Trophoblast cell (in vitro differentiated cells and primary cell): Measurements from ENCODE around the gene ZNF366.

Source experiments
- DNase-seq, 2 donors: peaks; one replicate each; pipeline ENCODE4 v3.0.0-alpha.2; 2016
- H2AFZ ChIP-seq: 2 replicates; pipeline ENCODE4 v1.6.1; 2013; ENCODE audit warnings: low read length, moderate library complexity, mild to moderate bottlenecking; ENCODE audit not compliant: insufficient read depth, poor library complexity
- H2AK5ac ChIP-seq: 2 replicates; pipeline ENCODE4 v1.6.1; 2013; ENCODE audit warnings: mild to moderate bottlenecking, low read length
- H2BK120ac ChIP-seq: 2 replicates; pipeline ENCODE4 v1.6.1; 2013; ENCODE audit warnings: low read length, mild to moderate bottlenecking, moderate library complexity; ENCODE audit not compliant: insufficient read depth, poor library complexity
- H2BK12ac ChIP-seq: 2 replicates; pipeline ENCODE4 v1.6.1; 2013; ENCODE audit warnings: mild to moderate bottlenecking, low read length, moderate library complexity
- H2BK5ac ChIP-seq: 2 replicates; pipeline ENCODE4 v1.6.1; 2013; ENCODE audit warnings: low read length, low read depth, moderate library complexity, mild to moderate bottlenecking; ENCODE audit not compliant: poor library complexity
- H3K14ac ChIP-seq: 2 replicates; pipeline ENCODE4 v1.6.1; 2013; ENCODE audit warnings: mild to moderate bottlenecking, low read length
- H3K18ac ChIP-seq: 2 replicates; pipeline ENCODE4 v1.6.1; 2013; ENCODE audit warnings: mild to moderate bottlenecking, low read length
- H3K23ac ChIP-seq: 2 replicates; pipeline ENCODE4 v1.6.1; 2013; ENCODE audit warnings: low read length
- H3K27ac ChIP-seq: 2 replicates; pipeline ENCODE4 v1.5.1; 2013; ENCODE audit warnings: low read depth, mild to moderate bottlenecking, inconsistent platforms, low read length, moderate library complexity
- H3K27me3 ChIP-seq: 2 replicates; pipeline ENCODE4 v1.6.1; 2013; ENCODE audit warnings: inconsistent platforms, mild to moderate bottlenecking, low read length, moderate library complexity; ENCODE audit not compliant: insufficient read depth
- H3K36me3 ChIP-seq, 2 experiments: 1 replicate in 1 of 2; 2 replicates in 1 of 2; pipeline ENCODE4 v1.6.1; 2013; ENCODE audit warnings: low read length in 2 of 2, mild to moderate bottlenecking in 2 of 2, moderate library complexity in 1 of 2; ENCODE audit not compliant: insufficient read depth in 2 of 2, control insufficient read depth in 1 of 2
- H3K4ac ChIP-seq: 2 replicates; pipeline ENCODE4 v1.6.1; 2013; ENCODE audit warnings: low read depth, mild to moderate bottlenecking, low read length, moderate library complexity
- H3K4me1 ChIP-seq, 2 experiments: 1 replicate in 1 of 2; 2 replicates in 1 of 2; pipeline ENCODE4 v1.6.1; 2013; ENCODE audit warnings: low read length in 2 of 2, mild to moderate bottlenecking in 2 of 2, moderate library complexity in 1 of 2; ENCODE audit not compliant: insufficient read depth in 2 of 2, control insufficient read depth in 1 of 2
- H3K4me2 ChIP-seq: 2 replicates; pipeline ENCODE4 v1.6.1; 2013; ENCODE audit warnings: inconsistent platforms, mild to moderate bottlenecking, low read length, moderate library complexity
- H3K4me3 ChIP-seq: 2 replicates; pipeline ENCODE4 v1.5.1; 2013; ENCODE audit warnings: mild to moderate bottlenecking, low read depth, low read length, inconsistent platforms
- H3K79me1 ChIP-seq: one replicate; pipeline ENCODE4 v1.6.1; 2013; ENCODE audit warnings: low read length
- H3K79me2 ChIP-seq: 2 replicates; pipeline ENCODE4 v1.6.1; 2013; ENCODE audit warnings: low read length, mild to moderate bottlenecking; ENCODE audit not compliant: control insufficient read depth, insufficient read depth, poor library complexity
- H3K9ac ChIP-seq: 2 replicates; pipeline ENCODE4 v1.6.1; 2013; ENCODE audit warnings: mild to moderate bottlenecking, low read length
- H3K9me3 ChIP-seq: 2 replicates; pipeline ENCODE4 v1.6.1; 2013; ENCODE audit warnings: low read depth, mild to moderate bottlenecking, control low read depth, inconsistent platforms, low read length; ENCODE audit not compliant: insufficient read depth
- H4K12ac ChIP-seq: 2 replicates; pipeline ENCODE4 v1.6.1; 2013; ENCODE audit warnings: low read depth, mild to moderate bottlenecking, low read length, moderate library complexity
- H4K8ac ChIP-seq: 2 replicates; pipeline ENCODE4 v1.6.1; 2013; ENCODE audit warnings: low read depth, mild to moderate bottlenecking, low read length, moderate library complexity
- H4K91ac ChIP-seq: one replicate; pipeline ENCODE4 v1.6.1; 2013; ENCODE audit warnings: low read depth, mild to moderate bottlenecking, low read length, moderate library complexity
- WGBS: extraction: QIAGEN DNeasy Blood & Tissue Kit; methylation state at CpG from one replicate; pipeline ENCODE4 v1.1.7; 2013; ENCODE audit warnings: missing lambda C conversion rate; ENCODE audit not compliant: insufficient read length, insufficient coverage; ENCODE audit errors: extremely low coverage; 5-methylcytosine and 5-hydroxymethylcytosine counted together

Gene ZNF366

DNA sequence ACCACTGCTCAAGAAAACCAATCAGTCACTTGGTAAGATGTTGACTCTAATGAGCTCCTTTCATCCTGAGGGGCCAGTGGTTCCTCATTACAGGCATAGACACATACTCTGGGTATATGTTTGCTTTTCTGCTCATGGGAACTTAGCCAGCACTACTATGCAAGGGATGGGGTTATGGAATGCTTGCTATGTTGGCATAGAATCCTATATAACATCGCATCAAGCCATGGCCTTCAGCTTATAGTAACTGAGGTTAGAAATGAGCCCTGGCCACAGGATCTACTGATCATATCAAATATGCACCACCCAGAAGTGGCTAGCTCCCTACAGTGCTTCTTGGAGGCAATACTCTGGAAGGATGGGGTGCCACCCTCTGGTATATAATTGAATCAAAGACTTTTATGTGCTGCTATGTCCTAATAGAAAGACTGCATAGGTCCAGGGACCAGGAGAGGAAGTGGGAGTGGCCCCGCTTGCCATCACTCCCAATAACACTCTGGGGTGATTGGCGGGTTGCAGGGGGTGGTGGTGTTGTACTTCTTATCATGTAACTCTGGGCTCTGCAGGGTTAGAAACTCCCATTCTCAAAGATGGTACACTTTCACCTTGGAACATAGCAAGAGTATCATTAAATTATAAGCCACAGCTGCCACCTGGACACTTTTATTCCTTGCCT, 70.3 kb downstream of the ZNF366 start:
- Histone ChIP-seq H3K4me3 (no peak overlapping the region), H4K91ac (no peak overlapping the region), H3K14ac (no peak overlapping the region), H3K9me3 (peaks cover 3% of the 10 kb centered on the region), H2BK5ac (no peak overlapping the region), H3K4me1 (no peaks in the 10 kb centered on the region), H2BK12ac (no peak overlapping the region), H3K18ac (no peak overlapping the region), H3K9ac (no peak overlapping the region), H4K12ac (no peak overlapping the region), H3K4ac (no peak overlapping the region), H2BK120ac (no peak overlapping the region), H3K36me3 (no peaks in the 10 kb centered on the region), H2AFZ (no peak overlapping the region), H3K79me2 (peaks cover 3% of the 10 kb centered on the region), H4K8ac (no peak overlapping the region), H3K27me3 (no peaks in the 10 kb centered on the region), H3K27ac (no peak overlapping the region), H3K4me2 (no peak overlapping the region), H2AK5ac (no peak overlapping the region), H3K23ac (no peak overlapping the region), H3K79me1 (peaks cover 1% of the 10 kb centered on the region)
- no peak for DNase-seq
- WGBS, result no CpG with 5 or more reads among the region's 3 CpGs

DNA sequence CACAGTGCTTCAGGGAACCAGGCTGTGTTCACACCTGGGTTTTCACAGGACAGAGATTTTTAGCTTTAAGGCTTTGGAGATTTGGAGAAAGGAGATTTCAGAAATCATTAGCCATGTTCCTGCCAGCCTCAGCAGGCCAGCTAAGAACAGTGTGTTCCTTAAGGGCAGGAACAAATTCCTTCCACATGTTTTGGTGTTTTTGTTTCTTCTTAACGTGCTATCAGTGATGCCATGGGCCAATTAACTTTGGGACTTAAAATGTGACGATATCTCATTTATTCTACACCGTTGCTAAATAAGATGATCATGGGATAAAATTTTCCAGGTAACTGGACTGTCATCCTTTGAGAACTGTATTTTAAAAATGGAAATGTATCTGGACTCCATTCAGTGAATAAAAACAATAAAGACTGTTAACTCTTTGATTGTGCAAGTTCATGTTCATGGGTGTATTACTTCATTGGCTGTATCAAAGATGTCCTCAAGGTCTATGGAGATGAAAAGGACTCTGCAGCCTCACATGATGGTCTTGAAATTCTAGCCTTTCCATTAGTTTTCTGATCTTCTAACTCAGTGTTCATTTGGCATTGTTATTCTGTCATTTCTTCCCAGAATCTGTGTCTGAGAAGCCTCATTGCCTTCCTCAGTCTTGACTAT, 72.3 kb downstream of the ZNF366 start:
- Histone ChIP-seq H3K9me3 (peaks cover 3% of the 10 kb centered on the region), H3K79me1 (peaks cover 1% of the 10 kb centered on the region), H3K18ac (no peak overlapping the region), H3K4me3 (no peak overlapping the region), H2BK120ac (no peak overlapping the region), H4K12ac (no peak overlapping the region), H3K27me3 (no peaks in the 10 kb centered on the region), H3K4ac (no peak overlapping the region), H3K36me3 (no peaks in the 10 kb centered on the region), H3K27ac (no peak overlapping the region), H3K4me2 (no peak overlapping the region), H3K23ac (no peak overlapping the region), H3K14ac (no peak overlapping the region), H2BK5ac (no peak overlapping the region), H3K79me2 (peaks cover 3% of the 10 kb centered on the region), H3K9ac (no peak overlapping the region), H4K91ac (no peak overlapping the region), H2BK12ac (no peak overlapping the region), H2AFZ (no peak overlapping the region), H4K8ac (no peak overlapping the region), H3K4me1 (no peaks in the 10 kb centered on the region), H2AK5ac (no peak overlapping the region)
- WGBS, result no CpG with 5 or more reads among the region's 3 CpGs
- DNase-seq, result no peak

DNA sequence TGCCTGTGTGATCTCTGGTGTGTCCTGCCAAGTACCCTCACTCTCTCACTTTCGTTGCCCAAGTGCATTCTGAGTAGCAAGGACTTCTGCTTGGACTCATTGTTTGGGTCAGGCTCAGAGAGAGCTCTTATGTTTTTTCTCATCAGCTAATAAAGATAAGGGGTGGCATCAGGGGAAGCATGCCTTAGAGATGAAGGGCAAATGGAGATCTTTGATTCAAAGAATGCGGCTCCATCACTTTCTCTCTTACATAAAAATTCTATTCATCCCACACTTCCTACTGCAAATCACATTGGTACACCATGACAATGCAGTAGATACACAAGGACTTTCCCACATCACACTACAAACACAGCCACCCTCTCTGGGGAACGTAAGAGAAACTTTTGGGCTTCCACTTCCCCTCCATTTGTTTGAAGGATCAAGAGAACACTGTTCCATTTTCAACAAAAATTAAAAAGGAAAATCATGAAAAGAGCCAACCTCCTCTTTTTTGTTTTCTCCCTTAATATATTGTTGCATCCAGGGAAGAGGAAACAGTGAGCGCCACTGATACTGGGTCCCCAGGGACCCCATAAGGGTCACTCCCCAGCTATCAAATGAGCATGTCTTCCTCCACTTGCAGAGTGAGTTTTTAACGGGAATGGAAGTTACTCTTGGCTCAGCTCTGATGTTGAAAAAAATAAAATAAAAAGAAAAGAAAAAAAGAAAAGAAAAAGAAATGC, 73.0 kb downstream of the ZNF366 start:
- Histone ChIP-seq H3K36me3 (no peaks in the 10 kb centered on the region), H3K4me1 (no peaks in the 10 kb centered on the region), H3K4ac (no peak overlapping the region), H2BK12ac (no peak overlapping the region), H3K27ac (no peak overlapping the region), H3K27me3 (no peaks in the 10 kb centered on the region), H2AFZ (no peak overlapping the region), H4K8ac (no peak overlapping the region), H3K18ac (no peak overlapping the region), H3K9ac (no peak overlapping the region), H3K79me2 (peaks cover 3% of the 10 kb centered on the region), H4K12ac (no peak overlapping the region), H2BK120ac (no peak overlapping the region), H2AK5ac (no peak overlapping the region), H2BK5ac (no peak overlapping the region), H3K14ac (no peak overlapping the region), H4K91ac (no peak overlapping the region), H3K79me1 (peaks cover 1% of the 10 kb centered on the region), H3K23ac (no peak overlapping the region), H3K4me2 (no peak overlapping the region), H3K4me3 (no peak overlapping the region), H3K9me3 (peaks cover 3% of the 10 kb centered on the region)
- no peak for DNase-seq
- WGBS, result no CpG with 5 or more reads among the region's 5 CpGs

DNA sequence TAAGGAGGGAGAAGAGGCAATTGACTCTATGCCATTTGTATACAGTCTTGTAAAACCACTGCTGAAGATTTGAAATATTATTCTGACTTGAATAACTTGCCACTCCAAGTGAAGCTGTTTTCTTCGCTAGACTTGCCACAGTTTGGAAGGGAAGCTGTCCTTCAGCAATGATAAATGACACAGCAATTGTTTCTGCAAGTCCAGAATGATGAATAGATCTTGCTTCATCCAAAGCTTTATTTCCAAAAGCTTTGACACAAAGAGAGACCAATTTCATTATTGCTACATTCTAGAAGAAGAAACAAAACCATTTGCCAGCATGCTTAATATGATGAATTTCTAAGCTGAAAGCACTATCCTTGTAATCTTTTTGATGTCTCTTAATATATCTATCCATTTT, 73.7 kb downstream of the ZNF366 start:
- peaks cover 3% of the 10 kb centered on the region for H3K9me3 ChIP-seq
- peaks cover 0 to 1% of the 10 kb centered on the region in 2 experiments for H3K4me1 ChIP-seq
- H2BK120ac ChIP-seq, result no peak overlapping the region
- peaks cover 4% of the 10 kb centered on the region for H3K79me1 ChIP-seq
- H3K79me2 ChIP-seq, result peaks cover 3% of the 10 kb centered on the region
- no peak overlapping the region for H3K4ac ChIP-seq
- no peaks in the 10 kb centered on the region for H3K36me3 ChIP-seq
- H2BK12ac ChIP-seq, result no peak overlapping the region
- H2AFZ ChIP-seq, result no peak overlapping the region
- H4K12ac ChIP-seq, result no peak overlapping the region
- no CpG with 5 or more reads among the region's 1 CpG for WGBS
- DNase-seq, result no peak
- H4K91ac ChIP-seq, result no peak overlapping the region
- H4K8ac ChIP-seq, result no peak overlapping the region
- H2BK5ac ChIP-seq, result no peak overlapping the region
- no peak overlapping the region for H3K4me2 ChIP-seq
- H3K23ac ChIP-seq, result no peak overlapping the region
- H3K27ac ChIP-seq, result no peak overlapping the region
- no peaks in the 10 kb centered on the region for H3K27me3 ChIP-seq
- no peak overlapping the region for H3K14ac ChIP-seq
- H3K18ac ChIP-seq, result no peak overlapping the region
- no peak overlapping the region for H3K9ac ChIP-seq
- no peak overlapping the region for H3K4me3 ChIP-seq
- H2AK5ac ChIP-seq, result no peak overlapping the region
